Inferior parietal cortex (tissue), 1 donor: ENCODE results near the gene PIP4K2A.

ENCODE experiments used
- DNase-seq: peaks from one replicate; pipeline ENCODE4 v3.0.0-alpha.2; 2016; ENCODE audit errors: extremely low spot score

PIP4K2A gene

DNA sequence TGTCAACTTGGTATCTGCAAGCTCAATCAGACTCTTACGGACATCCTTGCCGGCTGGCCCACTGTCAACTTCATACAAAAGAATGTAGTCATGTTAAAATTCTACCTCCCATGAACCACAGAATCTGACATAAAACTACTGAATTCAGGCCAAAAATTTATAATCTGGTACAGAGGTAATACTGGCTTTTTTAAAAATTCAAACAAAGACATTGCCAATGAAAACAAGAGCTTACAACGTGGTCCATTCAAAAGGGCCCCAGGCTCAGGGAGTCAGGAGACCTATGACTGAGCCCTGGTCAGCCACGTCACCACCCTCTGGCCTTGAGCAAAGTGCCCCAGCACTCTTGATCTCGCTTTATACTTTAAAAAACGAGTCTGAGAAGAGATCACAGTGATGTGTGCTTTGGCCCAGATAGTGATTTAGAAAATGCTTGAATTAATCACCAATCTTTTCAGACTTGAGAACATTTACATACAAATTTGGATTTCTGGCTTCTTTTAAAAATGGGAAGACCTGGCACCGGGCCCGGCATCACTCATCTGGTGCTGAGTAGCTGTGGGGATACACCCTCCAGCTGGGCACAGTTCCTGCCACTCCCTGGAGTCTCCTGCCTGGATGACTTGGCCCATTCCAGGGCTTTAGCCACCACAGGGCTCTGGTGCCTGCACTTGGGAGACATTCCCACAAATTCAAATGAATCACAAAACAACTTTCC lies 94.1 kb downstream of the PIP4K2A start:
- DNase-seq: no peak

DNA sequence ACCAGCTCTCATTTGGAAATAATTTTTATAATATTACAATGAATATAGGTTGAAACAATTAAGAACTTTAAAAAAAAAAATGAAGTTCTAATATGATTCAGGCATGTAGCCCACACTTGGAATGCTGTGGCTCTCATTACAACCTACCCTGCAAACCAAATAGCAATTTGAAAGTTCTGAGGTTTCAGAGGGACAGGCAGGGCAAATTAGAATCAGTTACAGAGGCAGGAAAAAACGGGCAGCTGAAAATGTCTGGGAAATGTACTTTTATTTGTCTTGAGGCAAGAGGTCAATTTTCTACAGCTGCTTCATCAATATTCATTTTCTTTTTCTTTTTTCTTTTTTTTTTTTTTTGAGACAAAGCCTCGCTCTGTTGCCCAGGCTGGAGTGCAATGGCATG lies 95.3 kb downstream of the PIP4K2A start:
- no peak for DNase-seq

DNA sequence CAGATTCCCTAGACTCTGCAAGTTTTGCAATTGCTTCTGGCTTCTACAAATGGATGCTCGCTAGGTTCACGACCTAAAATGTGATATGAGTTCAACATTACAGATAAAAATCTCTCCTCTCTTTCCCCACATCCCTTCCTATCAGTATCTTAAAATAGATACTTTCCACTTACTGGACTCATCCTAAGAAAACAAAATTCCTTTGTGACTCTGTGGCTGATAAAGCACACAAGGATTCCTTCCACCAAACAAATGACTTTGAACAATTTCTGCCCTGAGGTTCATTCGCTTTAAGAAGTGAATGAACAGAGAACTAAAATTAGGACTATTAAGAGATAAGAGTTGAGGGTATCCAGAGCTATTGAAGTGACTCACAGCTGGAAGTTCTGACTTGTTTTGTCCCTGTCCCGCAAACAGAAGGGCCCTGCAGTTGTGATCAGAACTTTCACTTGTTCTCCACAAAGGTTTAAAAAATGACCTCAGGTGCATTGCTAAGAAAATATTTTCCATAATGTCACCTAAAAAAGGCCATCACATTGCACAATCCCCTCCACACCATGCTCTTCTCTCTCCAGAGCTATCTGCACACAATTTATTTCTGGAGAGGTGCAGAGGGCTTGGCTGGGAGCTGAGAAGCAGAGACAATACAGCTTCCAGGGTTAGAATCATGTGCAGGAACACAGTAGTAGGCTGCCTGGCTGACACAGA lies 96.1 kb downstream of the PIP4K2A start:
- DNase-seq: no peak

DNA sequence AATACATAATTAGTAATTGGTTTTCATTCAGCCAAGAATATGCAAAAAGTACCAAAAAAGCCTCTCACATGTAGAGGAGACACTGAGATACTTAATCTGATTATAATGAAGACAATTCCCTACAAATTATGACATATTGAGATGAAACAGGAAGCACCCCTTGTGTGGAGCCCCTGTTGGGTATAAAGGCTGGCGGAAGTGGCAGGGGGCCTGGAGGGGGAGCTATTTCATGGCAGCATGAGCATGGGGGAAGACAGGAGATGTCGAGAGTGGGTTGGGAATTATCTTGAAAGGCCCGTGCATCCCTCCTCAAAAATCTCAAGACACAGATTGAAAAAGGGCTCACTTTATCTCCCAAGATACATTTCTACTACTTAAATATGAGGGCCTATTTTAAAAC lies 96.9 kb downstream of the PIP4K2A start:
- no peak for DNase-seq

DNA sequence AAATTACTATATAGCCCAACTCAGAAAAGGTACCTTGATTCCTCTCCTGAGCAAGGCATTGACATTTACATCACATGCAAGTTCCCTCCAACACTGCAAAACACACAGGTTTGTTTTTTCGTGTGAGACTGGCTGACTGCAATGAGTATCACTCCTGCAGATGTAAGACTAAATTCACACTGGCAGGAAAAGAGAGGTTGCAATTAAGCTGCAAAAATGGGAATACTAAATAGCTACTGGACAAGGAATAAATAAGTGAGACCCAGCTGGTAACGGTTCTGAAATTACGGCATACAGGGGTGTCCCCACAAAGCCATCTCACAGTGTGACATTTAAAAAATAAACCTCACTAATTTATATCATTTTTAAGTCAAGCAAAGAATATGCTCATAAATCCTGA lies 97.3 kb downstream of the PIP4K2A start:
- peak; percentile 15 for DNase-seq

DNA sequence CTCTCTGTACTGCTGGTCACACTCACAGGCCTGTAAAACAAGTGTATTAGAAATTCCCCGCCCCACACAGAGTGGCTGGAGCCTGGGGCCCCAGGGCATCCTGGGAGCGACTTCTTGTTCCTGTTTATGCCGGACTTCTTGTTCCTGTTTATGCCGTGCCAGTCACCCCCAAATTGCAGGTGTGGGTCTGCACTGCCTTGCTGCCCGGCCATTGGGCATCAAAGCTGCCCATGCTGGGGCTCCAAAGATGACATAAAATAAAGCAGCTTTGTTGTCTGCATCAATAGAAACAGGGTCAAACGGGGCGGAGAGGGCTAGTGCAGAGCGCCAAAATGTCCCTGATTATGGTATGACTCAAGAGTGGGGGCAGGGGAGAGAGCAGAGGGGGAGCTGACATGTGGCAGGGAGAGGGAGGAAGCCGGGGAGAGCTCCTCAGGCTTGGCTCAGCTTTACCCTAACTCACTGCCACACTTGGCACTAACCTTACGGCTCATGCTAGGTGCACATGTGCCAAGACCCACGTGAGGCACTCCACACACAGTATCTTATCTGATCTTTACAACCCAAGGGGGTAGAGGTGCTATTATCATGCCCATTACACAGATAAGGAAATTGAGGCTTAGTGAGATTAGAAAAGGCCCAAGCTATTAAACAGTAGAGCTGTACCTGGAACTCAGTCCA lies 98.4 kb downstream of the PIP4K2A start:
- DNase-seq: peak; percentile 81

DNA sequence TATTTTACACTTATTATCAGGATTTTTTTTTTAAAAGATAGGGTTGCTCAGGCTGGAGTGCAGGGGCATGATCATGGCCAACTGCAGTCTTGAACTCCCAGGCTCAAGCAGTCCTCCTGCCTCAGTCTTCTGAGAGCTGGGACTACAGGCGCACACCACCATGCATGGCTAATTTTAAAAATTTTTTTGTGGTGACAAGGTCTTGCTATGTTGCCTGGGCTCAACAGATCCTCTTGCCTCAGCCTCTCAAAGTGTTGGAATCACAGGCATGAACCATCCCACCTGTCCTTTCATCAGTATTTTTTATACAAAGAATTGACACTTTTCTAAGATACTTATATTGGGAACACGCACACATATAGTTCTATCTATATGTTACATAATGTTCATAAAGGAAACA lies 99.3 kb downstream of the PIP4K2A start:
- DNase-seq: no peak

DNA sequence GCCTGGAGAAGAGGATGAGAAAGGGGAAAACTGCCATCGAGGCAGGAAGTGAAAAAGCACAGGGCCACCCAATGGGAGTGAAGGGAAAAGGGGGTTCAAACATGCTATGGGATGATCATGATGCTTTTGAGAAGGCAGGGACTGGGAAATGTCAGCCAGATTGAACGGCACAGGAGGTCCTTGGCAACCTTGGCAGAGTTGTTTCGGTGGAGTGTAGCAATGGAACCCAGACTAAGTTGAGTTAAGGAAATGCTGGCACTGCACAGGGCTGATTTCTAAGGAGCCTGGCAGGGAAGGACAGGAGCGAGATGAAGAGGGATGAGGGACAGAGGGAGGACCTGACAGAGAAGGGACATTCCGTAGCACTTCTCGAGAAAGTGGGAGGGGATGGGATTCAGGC lies 101.4 kb downstream of the PIP4K2A start:
- DNase-seq: no peak

DNA sequence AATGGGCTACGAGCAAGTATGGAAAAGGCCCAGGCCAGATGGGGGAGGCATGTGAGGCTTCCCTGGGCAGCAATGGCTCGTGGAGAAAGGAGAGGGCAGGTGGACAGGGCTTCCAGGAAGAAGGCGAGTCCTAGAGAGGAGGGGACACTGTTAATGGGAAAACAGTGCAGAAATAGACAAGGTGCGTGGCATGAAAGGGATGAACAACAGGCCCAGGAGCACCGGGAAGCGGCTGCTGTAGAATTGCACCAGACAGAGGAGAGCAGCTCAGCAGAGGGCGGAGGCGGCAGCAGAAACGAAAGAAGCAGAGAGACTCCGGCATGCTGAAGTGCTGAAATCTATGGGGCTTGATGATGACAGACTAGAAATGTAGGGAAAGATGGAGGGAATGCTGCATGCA lies 102.1 kb downstream of the PIP4K2A start:
- no peak for DNase-seq

DNA sequence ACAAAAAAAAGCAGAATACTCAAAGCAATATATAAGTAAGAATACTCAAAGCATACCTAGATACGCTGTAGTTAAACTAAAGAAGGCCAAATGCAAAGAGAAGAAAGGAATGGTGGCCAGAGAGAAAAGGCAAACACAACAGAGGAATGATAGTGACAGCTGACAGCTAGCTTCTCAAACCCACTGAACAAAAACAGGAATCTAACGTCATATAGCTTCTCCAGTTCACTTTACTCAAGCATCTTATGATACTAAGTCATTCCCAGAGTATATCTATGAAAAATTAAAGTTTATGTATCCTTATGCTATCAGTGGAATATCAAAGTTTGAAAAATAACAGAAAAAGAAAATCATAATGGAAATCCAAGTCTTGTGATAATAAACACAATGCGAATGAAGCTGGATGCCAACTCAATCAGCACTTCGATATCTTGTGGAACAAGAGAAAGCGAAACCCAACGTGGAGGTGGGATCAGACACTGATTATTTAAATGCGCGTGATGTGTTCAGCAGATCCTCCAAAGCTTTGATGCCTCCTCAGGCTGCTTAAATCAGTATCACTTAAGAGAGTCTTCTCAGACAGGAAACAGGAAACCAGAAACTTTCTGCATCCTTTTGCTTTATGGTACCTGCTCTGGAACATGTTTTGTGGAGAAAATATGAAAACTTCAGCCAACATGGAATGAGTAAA lies 102.8 kb downstream of the PIP4K2A start:
- no peak for DNase-seq

DNA sequence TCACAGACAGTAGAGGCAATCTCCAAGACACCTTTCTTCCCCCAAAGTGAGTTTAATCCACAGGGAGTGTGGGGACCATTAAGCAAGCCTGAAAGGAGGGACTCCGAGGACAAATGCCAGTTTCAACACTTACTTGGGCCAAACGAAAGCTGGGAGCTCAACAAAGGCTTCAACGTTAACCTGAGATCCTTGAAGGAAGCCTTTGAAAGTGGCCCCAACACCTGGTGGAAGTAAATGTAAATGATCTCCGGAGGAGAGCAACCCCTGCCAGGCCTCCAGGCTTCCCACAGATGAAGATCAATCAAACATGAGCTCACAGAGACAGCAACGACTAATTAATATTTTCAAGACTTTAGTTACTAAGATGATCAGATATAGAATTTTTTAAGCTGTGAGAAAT lies 103.8 kb downstream of the PIP4K2A start:
- DNase-seq: no peak

DNA sequence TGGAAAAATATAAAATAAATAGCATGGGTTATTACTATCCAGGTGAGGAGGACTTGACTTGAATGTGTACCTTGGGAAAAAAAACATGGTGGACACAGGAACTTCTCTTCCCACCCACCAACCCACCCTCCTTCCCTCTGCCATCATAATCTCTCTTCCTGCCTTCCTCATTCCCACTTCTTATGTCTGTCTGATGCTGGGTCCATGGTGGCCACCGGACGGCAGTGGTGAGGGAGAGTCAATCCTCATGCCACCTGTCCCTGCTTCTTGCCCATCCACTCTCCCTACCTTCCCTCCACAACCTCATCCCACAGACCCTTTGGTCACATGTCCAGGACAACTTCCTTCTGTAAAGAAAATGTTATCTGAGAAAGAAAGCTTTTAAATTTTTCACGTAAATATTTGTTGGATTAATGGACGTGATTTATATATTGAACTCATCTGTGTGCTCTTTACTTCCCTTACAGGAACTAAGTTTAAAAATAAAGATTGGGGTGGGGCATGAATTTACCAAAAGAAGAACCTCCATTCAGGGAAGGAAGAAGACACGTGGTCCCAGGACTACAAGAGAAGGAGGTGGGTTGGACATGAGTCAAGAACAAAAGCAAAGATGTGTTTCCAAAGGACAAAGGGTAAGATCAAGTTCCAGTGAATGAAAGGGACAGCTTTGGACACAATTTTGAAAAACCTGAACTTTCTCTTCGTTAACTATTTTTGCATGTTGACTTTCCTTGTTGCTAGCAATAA lies 104.5 kb downstream of the PIP4K2A start:
- no peak for DNase-seq

DNA sequence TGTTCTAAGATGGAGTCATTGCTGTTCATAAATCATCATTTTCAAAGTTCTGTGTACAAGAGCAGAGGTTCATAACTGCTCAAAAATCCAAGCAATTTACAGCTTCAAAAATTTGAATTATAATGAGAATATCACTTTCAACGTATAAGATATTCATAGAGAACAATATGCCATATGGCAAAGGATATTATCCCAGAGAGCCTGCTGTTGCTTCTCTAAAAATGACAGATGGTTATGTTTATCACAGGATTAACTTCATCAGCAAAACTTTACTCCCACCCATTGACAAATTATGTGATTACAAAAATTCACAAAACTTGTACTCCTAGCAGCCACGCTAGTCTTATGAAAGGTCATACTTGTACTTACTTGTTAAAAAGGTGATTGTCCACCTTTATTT lies 105.1 kb downstream of the PIP4K2A start:
- no peak for DNase-seq

DNA sequence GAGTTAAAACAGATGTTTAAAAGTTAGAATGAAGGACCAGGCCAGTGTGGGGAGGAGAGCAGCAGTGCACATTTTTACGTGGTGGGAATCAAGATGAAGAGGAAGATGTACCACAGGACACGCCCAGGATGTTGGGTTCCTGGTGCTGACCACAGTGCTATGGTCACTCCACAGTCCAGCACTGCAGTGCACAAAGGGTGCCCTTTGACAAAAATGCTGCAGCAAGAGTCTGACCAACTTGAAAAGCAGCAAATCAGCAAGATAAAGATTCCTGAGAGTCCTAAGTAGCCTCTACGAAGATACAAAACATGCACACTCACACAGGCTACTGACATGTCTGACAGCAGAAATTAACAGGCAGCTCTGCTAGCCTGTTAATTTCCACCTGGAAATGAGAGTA lies 107.1 kb downstream of the PIP4K2A start:
- no peak for DNase-seq

DNA sequence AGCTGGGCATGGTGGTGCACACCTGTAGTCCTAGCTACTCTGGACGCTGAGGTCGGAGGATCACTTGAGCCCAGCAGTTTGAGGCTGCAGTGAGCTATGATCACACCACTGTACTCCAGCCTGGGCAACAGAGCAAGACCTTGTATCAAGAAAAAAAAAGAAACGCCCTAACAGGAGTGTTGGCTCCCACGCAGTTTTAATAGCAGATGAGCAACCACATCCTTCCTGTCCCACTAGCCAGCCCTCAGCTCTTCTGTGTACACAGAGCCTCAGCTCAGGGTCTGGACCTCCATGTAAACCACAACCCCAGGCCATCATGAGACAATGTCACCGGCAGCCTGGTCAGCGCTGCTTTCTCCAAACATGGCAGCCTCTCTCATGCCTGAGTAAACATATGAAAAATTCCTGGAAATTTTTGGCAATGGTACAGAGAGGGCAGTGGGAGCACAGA lies 108.2 kb downstream of the PIP4K2A start:
- no peak for DNase-seq

DNA sequence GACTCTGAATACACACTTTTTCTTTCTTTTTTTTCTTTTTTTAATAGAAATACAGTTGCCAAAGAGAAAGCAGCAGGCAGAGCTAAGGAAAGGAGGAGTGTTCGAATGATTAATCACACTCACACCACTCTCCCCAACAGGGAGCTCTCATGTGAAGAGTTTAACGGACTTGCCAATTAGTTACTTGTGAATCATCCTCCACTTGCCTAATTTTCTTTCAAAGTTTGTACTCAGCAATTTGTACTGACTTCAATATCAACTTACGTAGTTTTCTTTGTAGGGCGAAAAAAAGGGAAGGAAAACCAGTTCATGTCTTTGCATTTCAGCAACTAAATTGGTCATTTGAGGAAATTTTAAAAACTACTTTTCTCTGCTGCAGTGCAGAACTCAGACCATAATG lies 109.2 kb downstream of the PIP4K2A start:
- DNase-seq: no peak

DNA sequence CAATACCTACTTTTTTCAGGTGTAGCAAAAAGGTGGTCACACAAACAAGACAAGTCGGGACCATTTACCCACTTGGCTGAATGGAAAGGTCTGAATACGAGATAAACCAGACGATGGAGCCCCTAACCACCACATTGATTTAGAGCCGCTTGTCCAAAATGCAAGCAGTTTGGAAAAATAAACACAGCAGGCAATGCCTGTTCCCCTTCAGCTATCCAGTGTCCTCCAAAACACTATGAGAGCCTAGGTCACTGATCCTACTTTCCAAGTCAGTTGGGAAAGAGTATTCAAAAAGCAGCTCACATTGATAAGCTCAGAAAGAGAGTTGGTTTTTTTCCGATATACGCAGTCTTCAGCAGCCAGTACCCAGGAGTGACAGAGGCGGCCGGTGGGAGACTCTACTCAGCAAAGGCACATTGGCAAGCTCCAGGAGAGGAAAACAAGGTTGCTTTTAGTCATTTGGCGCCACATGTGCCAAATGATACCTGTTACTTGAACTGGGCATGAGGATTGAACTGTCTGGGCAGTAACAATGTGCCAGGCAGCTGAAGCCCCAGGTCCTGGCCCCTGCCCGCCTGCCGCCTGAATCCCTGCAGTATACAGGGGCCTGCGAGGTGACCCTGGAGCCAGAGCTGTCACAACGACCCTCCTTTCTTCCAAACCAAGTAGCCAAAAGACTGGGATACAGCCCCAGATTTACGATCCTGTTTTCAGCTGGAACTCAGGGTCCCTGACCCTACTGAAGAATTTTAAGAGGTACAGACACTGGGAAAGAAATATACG lies 109.8 kb downstream of the PIP4K2A start:
- no peak for DNase-seq

DNA sequence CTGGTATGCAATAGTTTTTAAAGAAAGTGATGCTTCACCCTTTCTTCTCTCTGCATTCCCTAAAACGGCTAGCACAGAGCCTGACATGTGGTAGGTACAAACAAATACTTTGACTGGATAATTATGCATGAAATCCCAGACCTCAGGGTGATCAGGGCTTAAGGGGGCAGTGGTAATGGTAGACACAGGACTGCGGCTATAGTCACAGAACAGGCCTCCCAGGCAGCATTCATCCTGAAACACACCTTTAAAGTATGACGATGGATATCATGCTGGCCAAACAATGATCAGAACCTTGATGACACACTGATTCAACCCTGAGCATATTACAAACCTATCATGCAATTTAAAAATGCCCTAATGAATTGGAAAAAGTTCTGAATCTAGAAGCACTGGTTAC lies 110.8 kb downstream of the PIP4K2A start:
- DNase-seq: no peak

DNA sequence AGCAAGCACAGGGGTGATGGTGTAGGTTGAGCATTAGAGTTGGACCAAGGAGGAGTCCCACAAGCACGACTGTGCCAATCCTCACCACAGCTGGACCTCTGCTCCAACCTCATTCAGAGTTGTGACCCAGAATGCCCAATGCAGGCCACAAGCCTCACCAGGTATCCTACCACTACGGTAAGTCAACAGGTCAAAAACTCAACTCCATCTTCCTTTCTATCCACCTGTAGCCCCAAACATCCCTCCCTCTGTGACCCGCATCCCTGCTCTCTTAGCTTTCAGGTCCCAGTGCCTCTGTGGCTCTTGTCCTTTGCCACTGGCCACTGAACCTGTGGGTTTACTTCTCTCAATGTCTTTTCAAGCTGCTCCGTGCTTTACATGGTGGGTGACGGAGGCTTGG lies 112.8 kb downstream of the PIP4K2A start:
- no peak for DNase-seq

DNA sequence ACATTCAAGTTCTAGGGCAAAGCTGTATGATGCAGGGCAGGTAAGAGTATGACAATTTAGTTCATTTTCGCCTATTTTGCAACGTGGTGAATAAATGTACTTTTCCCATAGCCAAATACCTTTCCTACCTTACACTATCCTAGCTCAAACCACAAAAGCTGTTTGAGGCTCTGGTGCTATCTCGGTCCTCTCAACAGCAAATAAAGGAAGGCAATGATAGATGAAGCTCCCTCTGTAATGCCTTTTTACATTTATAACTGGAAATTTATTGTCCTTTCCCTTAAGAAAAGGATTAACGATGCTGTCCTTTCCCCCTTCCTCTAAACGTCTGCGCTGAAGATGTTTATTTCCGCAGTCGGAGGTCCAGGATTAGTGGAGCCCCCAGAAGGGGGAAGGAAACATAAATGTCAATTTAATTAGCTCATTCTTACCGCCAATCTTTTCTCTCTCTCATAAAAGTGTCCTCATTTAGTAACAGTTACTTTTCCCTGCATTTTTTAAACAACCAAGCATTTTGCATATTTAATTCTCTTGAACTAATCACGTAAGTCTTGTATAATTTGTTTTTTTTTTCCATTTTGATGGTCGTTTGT lies 114.6 kb downstream of the PIP4K2A start:
- no peak for DNase-seq
